GM15510 (cell line): Measurements from ENCODE around the gene FGB.

Experiments
- POLR2A ChIP-seq: IDR thresholded peaks from 3 replicates; pipeline ENCODE4 v1.6.1; 2011; ENCODE audit warnings: borderline replicate concordance; ENCODE audit not compliant: insufficient read length; ENCODE audit errors: extremely low read depth

FGB gene

GRCh38 chr4:154582723-154583122 lies 19.9 kb downstream of the FGB start:
- TF ChIP-seq POLR2A: no peak

DNA sequence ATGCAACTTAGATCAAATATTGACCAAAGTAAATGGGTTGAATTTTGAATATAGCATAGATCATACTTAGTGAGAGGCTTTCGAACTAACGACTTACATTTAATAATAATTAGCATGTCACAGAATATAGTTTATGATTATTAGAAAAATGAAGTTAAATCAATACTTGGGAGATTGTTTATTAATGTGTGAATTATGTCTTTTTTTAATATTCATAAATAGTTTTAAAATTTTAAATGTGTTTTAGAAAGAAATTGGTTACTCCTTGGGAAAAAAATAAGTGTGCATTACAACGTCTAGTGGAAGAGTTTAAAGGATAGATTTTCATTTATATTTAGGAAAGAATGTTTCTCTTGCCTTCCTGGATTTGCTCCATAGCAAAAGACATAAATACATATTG lies 20.4 kb downstream of the FGB start:
- no peak for TF ChIP-seq POLR2A

GRCh38 chr4:154583677-154584076 lies 20.9 kb downstream of the FGB start:
- TF ChIP-seq POLR2A: no peak

- no peak for TF ChIP-seq POLR2A
Measured at GRCh38 chr4:154584259-154584658, 21.4 kb downstream of the FGB start.

GRCh38 chr4:154585369-154586018 lies 22.7 kb downstream of the FGB start:
- no peak for TF ChIP-seq POLR2A

- no peak for TF ChIP-seq POLR2A
Measured at GRCh38 chr4:154586296-154587033, 23.7 kb downstream of the FGB start.

- no peak for TF ChIP-seq POLR2A
Measured at GRCh38 chr4:154588198-154588597, 25.4 kb downstream of the FGB start.

DNA sequence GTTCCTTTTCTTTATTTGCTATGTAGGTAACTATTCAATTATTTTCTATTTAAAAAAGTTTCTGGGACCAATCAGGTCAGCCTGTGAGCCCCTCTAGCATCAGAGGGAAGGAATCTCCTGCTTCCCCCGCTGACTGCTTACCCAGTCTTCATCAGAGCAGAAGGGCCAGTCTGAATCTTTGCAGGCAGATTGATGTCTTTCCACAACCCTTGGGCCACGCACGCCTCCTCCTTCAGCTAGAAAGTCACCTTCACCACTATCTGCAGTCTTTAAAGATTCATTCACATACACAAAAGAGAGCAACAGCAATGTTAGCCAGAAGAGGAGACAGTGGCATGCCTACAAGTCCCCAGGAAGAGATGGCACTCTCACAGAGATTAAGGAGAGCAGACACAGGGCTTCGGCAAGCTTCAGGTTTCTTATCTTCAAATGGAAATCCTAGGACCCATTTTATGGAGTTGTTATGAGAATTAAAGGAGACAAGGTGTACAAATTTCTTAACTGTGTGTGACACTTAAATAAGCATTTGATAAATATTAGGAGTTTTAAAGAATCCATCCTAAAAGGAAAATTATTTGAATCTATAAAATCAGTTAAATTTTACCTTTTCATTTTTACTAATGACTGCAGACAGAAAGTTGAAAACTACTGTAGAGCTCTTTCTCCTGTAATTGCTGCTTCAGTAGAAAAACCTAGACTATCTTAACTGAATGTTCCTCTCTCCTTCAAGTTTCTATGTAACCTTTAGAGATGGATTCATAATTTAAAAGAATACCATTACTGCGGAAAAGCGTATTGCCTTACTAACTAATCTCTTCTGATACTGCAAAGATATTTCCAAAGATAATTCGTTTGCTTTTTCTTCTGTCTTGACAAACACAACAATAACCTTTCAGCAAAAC lies 26.7 kb downstream of the FGB start:
- no peak for TF ChIP-seq POLR2A

GRCh38 chr4:154590329-154591006 lies 27.7 kb downstream of the FGB start, which contains the start of gene FGA:
FGA (minus strand) TSS chr4:154590742; CDS start chr4:154590687, 55 bp downstream.
- no peak for TF ChIP-seq POLR2A

GRCh38 chr4:154591890-154592289 lies 29.1 kb downstream of the FGB start:
- no peak for TF ChIP-seq POLR2A

- TF ChIP-seq POLR2A: no peak
Measured at GRCh38 chr4:154593868-154594267, 31.1 kb downstream of the FGB start.

- TF ChIP-seq POLR2A: no peak
Measured at GRCh38 chr4:154595807-154596206, 33.0 kb downstream of the FGB start.

- TF ChIP-seq POLR2A: no peak
Measured at GRCh38 chr4:154597798-154598774, 35.3 kb downstream of the FGB start.

- TF ChIP-seq POLR2A: no peak
Measured at GRCh38 chr4:154602404-154603020, 39.7 kb downstream of the FGB start.
